GM23338 (cell line): ENCODE results near the gene IL24. TPM values are rescaled to one million over a fixed set of nuclear protein-coding genes. Genes with fewer than 3 reads are reported as not detected.

ENCODE experiments used
- ATAC-seq: fragments of 200-7000 bp; cut with Tn5 transposase; 3 replicates; pipeline ENCODE4 v1.9.1; 2020
- DNase-seq: peaks from one replicate; pipeline ENCODE4 v3.0.0-alpha.2; 2015; ENCODE audit warnings: low spot score
- H2AFZ ChIP-seq: fragments of 200-600 bp; sonication (generic); 2 replicates; pipeline ENCODE4 v1.8.0; 2016; ENCODE audit warnings: antibody characterized with exemption, mild to moderate bottlenecking, moderate library complexity
- H3F3A ChIP-seq: fragments of 200-600 bp; sonication (generic); replicated peaks from 2 replicates; pipeline ENCODE4 v1.8.0; 2017; ENCODE audit warnings: antibody characterized with exemption, mixed run types, low read depth
- H3K27ac ChIP-seq: fragments of 200-600 bp; sonication (generic); 2 replicates; pipeline ENCODE4 v1.6.1; 2016; ENCODE audit warnings: low read depth
- H3K27me3 ChIP-seq: fragments of 200-600 bp; sonication (generic); 2 replicates; pipeline ENCODE4 v1.8.0; 2016; ENCODE audit warnings: mild to moderate bottlenecking, mixed run types, moderate library complexity; ENCODE audit not compliant: insufficient read depth
- H3K36me3 ChIP-seq: fragments of 200-600 bp; sonication (generic); 2 replicates; pipeline ENCODE4 v1.8.0; 2016; ENCODE audit warnings: mild to moderate bottlenecking; ENCODE audit not compliant: insufficient read depth
- H3K4me1 ChIP-seq: fragments of 200-600 bp; sonication (generic); 2 replicates; pipeline ENCODE4 v1.8.0; 2016; ENCODE audit warnings: mild to moderate bottlenecking, moderate library complexity; ENCODE audit not compliant: insufficient read depth
- H3K4me2 ChIP-seq: fragments of 200-600 bp; sonication (generic); 2 replicates; pipeline ENCODE4 v1.7.1; 2017; ENCODE audit warnings: mixed run types
- H3K4me3 ChIP-seq: fragments of 200-600 bp; sonication (generic); 2 replicates; pipeline ENCODE4 v1.6.1; 2016; ENCODE audit warnings: mixed run types
- H3K79me2 ChIP-seq: fragments of 200-600 bp; sonication (generic); replicated peaks from 2 replicates; pipeline ENCODE4 v1.8.0; 2017; ENCODE audit warnings: mild to moderate bottlenecking; ENCODE audit not compliant: insufficient read depth
- H3K9me2 ChIP-seq: fragments of 200-600 bp; sonication (generic); 2 replicates; pipeline ENCODE4 v1.8.0; 2017; ENCODE audit not compliant: insufficient read depth
- H4K20me1 ChIP-seq: fragments of 200-600 bp; sonication (generic); replicated peaks from 2 replicates; pipeline ENCODE4 v1.8.0; 2017; ENCODE audit warnings: mild to moderate bottlenecking; ENCODE audit not compliant: insufficient read depth
- H3K27ac Mint-ChIP-seq: 2 replicates; pipeline ENCODE4 v1.8.0; 2020; ENCODE audit warnings: inconsistent platforms, mild to moderate bottlenecking, moderate library complexity, mixed read lengths
- H3K27me3 Mint-ChIP-seq: 3 replicates; pipeline ENCODE4 v1.8.0; 2022; ENCODE audit warnings: low read depth, mild to moderate bottlenecking, moderate library complexity, mixed read lengths, inconsistent platforms; ENCODE audit not compliant: insufficient read depth, poor library complexity
- H3K36me3 Mint-ChIP-seq: 3 replicates; pipeline ENCODE4 v1.8.0; 2021; ENCODE audit warnings: low read depth, mild to moderate bottlenecking, inconsistent platforms, moderate library complexity, mixed read lengths
- H3K4me1 Mint-ChIP-seq: 3 replicates; pipeline ENCODE4 v1.8.0; 2020; ENCODE audit warnings: mild to moderate bottlenecking, inconsistent platforms, mixed read lengths
- H3K4me3 Mint-ChIP-seq: 3 replicates; pipeline ENCODE4 v1.8.0; 2021; ENCODE audit warnings: moderate library complexity, mild to moderate bottlenecking, inconsistent platforms, mixed read lengths
- H3K9me3 Mint-ChIP-seq: 3 replicates; pipeline ENCODE4 v1.8.0; 2020; ENCODE audit warnings: moderate library complexity, mild to moderate bottlenecking, inconsistent platforms, mixed read lengths
- CREB1 ChIP-seq: fragments of 250-450 bp; sonication (Bioruptor Pico); IDR thresholded peaks from 2 replicates; pipeline ENCODE4 v1.5.0; 2020; ENCODE audit warnings: low read depth, mild to moderate bottlenecking, moderate library complexity
- CTCF ChIP-seq, 2 experiments: fragments of 200-600 bp in 1 of 2; sonication (generic) in 1 of 2; conservative IDR thresholded peaks; 2 replicates each; pipeline versions ENCODE4 v1.5.1 to v1.6.1; 2016 to 2017; ENCODE audit warnings: antibody characterized with exemption in 2 of 2, low read depth in 2 of 2, mild to moderate bottlenecking in 2 of 2, moderate library complexity in 1 of 2
- ETS1 ChIP-seq: IDR thresholded peaks from 2 replicates; pipeline ENCODE4 v1.6.1; 2016; ENCODE audit warnings: antibody characterized with exemption
- EZH2 ChIP-seq: fragments of 200-600 bp; sonication (generic); IDR thresholded peaks from one replicate; pipeline ENCODE4 v1.8.0; 2017; ENCODE audit warnings: antibody characterized with exemption, mild to moderate bottlenecking, low read depth; ENCODE audit not compliant: unreplicated experiment
- JUNB ChIP-seq: IDR thresholded peaks from one replicate; pipeline ENCODE4 v1.6.1; 2016; ENCODE audit warnings: antibody characterized with exemption; ENCODE audit not compliant: unreplicated experiment
- NANOG ChIP-seq: IDR thresholded peaks from 2 replicates; pipeline ENCODE4 v1.6.1; 2016; ENCODE audit warnings: antibody characterized with exemption, borderline replicate concordance
- POLR2AphosphoS5 ChIP-seq: IDR thresholded peaks from 2 replicates; pipeline ENCODE4 v1.6.1; 2016; ENCODE audit warnings: antibody characterized with exemption, low read depth
- REST ChIP-seq: IDR thresholded peaks from one replicate; pipeline ENCODE4 v1.6.1; 2018; ENCODE audit warnings: antibody characterized with exemption; ENCODE audit not compliant: unreplicated experiment
- STAT1 ChIP-seq: IDR thresholded peaks from one replicate; pipeline ENCODE4 v1.6.1; 2016; ENCODE audit warnings: antibody characterized with exemption; ENCODE audit not compliant: unreplicated experiment
- ZNF114 ChIP-seq: fragments of 250-450 bp; sonication (Bioruptor Pico); IDR thresholded peaks from 2 replicates; pipeline ENCODE4 v1.5.0; 2020; ENCODE audit warnings: mild to moderate bottlenecking, moderate library complexity
- ZNF331 ChIP-seq: fragments of 250-450 bp; sonication (Bioruptor Pico); IDR thresholded peaks from 2 replicates; pipeline ENCODE4 v1.5.0; 2020; ENCODE audit warnings: low read depth, mild to moderate bottlenecking, moderate library complexity
- polyA plus RNA-seq: library from polyadenylated mRNA; unstranded; fragments of >200 nt; fragmentation: Nextera tagmentation; extraction: Ambion mirVana; gene quantifications from 2 replicates; pipeline ENCODE4 v1.2.1, GENCODE V29; 2016
- total RNA-seq: library from RNA; depleted of rRNA; stranded (reverse); fragments of >200 nt; shearing (Covaris generic); gene quantifications from 2 replicates; pipeline ENCODE4 v1.2.3, GENCODE V29; 2014

The IL24 gene
- total and polyA plus RNA-seq, 2 experiments from 2014 or later, result not detected

GRCh38 chr1:206856674-206857464, 40.4 kb upstream of the IL24 start:
- Mint-ChIP-seq H3K27me3 (peaks cover 2% of the 10 kb centered on the region), H3K9me3 (peaks cover 13% of the 10 kb centered on the region), H3K27ac (no peak overlapping the region), H3K36me3 (no peaks in the 10 kb centered on the region), H3K4me1 (no peaks in the 10 kb centered on the region), H3K4me3 (no peak overlapping the region)
- H3K79me2 ChIP-seq, result no peaks in the 10 kb centered on the region
- H3K4me2 ChIP-seq, result no peak overlapping the region
- H3F3A ChIP-seq, result no peaks in the 10 kb centered on the region
- H4K20me1 ChIP-seq, result no peaks in the 10 kb centered on the region
- H3K4me3 ChIP-seq, result no peak overlapping the region
- H3K4me1 ChIP-seq, result no peaks in the 10 kb centered on the region
- DNase-seq (peak; percentile 46), ATAC-seq (peak; percentile 76)
- TF ChIP-seq CTCF (conservative IDR thresholded peaks at IDR 0.05; ENCODE audit: low read depth in 2 of 2) (peak; percentile 47 to 73), STAT1 (no peak)
- H3K27me3 ChIP-seq, result no peaks in the 10 kb centered on the region
- H3K27ac ChIP-seq, result no peak overlapping the region
- H2AFZ ChIP-seq, result no peak overlapping the region
- H3K9me2 ChIP-seq, result no peaks in the 10 kb centered on the region
- no peaks in the 10 kb centered on the region for H3K36me3 ChIP-seq

- H3K27me3 Mint-ChIP-seq, result peaks cover 2% of the 10 kb centered on the region
- peak overlapping the region; percentile 91 for H2AFZ ChIP-seq
Measured at GRCh38 chr1:206859082-206859521, 38.1 kb upstream of the IL24 start.

GRCh38 chr1:206860165-206860564, 37.1 kb upstream of the IL24 start:
- H3K4me1 Mint-ChIP-seq, result no peaks in the 10 kb centered on the region
- H3F3A ChIP-seq, result no peaks in the 10 kb centered on the region
- H3K4me2 ChIP-seq, result no peak overlapping the region
- H2AFZ ChIP-seq, result no peak overlapping the region
- H3K36me3 ChIP-seq, result no peaks in the 10 kb centered on the region
- H3K4me1 ChIP-seq, result no peaks in the 10 kb centered on the region
- H3K27ac ChIP-seq, result no peak overlapping the region
- H3K27me3 Mint-ChIP-seq, result peaks cover 4% of the 10 kb centered on the region
- H3K27ac Mint-ChIP-seq, result no peak overlapping the region
- DNase-seq, result no peak
- H3K9me2 ChIP-seq, result no peaks in the 10 kb centered on the region; the same call in 1 of the 2 replicates
- no peak for ATAC-seq
- no peak overlapping the region for H3K4me3 ChIP-seq
- no peaks in the 10 kb centered on the region for H3K9me3 Mint-ChIP-seq
- no peaks in the 10 kb centered on the region for H3K27me3 ChIP-seq
- H3K36me3 Mint-ChIP-seq, result no peaks in the 10 kb centered on the region
- H4K20me1 ChIP-seq, result no peaks in the 10 kb centered on the region
- no peaks in the 10 kb centered on the region for H3K79me2 ChIP-seq
- H3K4me3 Mint-ChIP-seq, result no peak overlapping the region
- TF ChIP-seq REST (no peak), NANOG (no peak), JUNB (no peak), STAT1 (no peak), ETS1 (no peak), CREB1 (no peak), ZNF114 (CRISPR knock-in tag) (no peak), EZH2 (no peak), POLR2AphosphoS5 (no peak)

More at GRCh38 chr1:206859082-206859521, 38.1 kb upstream of the IL24 start:
- no peaks in the 10 kb centered on the region for H3K9me3 Mint-ChIP-seq
- H3K4me3 ChIP-seq, result no peak overlapping the region
- TF ChIP-seq ZNF331 (CRISPR knock-in tag), result no peak
- H3K4me1 ChIP-seq, result no peaks in the 10 kb centered on the region
- no peaks in the 10 kb centered on the region for H3F3A ChIP-seq
- no peaks in the 10 kb centered on the region for H3K79me2 ChIP-seq
- no peak for ATAC-seq
- no peak for DNase-seq
- no peaks in the 10 kb centered on the region for H3K4me1 Mint-ChIP-seq
- no peak overlapping the region for H3K4me3 Mint-ChIP-seq
- H3K36me3 ChIP-seq, result no peaks in the 10 kb centered on the region
- no peak overlapping the region for H3K4me2 ChIP-seq
- H3K36me3 Mint-ChIP-seq, result no peaks in the 10 kb centered on the region
- no peaks in the 10 kb centered on the region for H4K20me1 ChIP-seq
- no peaks in the 10 kb centered on the region; the same call in 1 of the 2 replicates for H3K9me2 ChIP-seq
- H3K27ac Mint-ChIP-seq, result no peak overlapping the region
- H3K27me3 ChIP-seq, result no peaks in the 10 kb centered on the region
- no peak overlapping the region for H3K27ac ChIP-seq
